ENCODE measurements around the gene PYGB. TPM values are rescaled to one million over a fixed set of nuclear protein-coding genes. Genes with fewer than 3 reads are reported as not detected.
A peak's percentile ranks its signal among the peaks of the same experiment; 100 is the strongest.

The PYGB gene
- total RNA-seq, 2 experiments from 2014 or later = 26.3 to 27.5 TPM

DNA sequence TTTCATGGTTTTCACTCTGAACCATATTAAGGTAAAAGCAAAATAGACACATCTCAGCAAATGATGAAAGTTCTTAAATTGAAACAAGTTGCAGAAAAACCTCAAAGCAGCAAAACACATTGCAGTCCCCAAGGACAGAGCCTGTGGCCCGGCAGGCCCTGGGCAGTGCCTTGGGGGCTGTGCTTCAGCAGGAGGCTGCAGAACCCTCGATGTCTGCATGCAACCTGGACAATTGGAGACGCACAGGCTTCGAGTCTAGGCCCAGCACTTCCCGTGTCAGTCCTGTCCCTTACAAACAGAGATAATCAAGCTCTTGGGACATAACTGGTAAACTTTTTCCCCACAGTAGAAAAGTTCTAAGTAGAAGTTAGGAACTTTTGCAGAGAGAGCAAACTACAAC, 9.2 kb downstream of the PYGB start:
- no peaks in the 10 kb centered on the region for H3K27me3 ChIP-seq (ENCODE audit: control insufficient read depth in 1 of 2, insufficient read depth in 2 of 2, low read length in 2 of 2)
- no peak for DNase-seq
- Mint-ChIP-seq H3K4me1 (ENCODE audit: low read depth) (peaks cover 76% of the 10 kb centered on the region), H3K36me3 (ENCODE audit: low read depth) (peaks cover 32% of the 10 kb centered on the region), H3K4me3 (no peak overlapping the region), H3K27ac (peak overlapping the region; percentile 59), H3K27me3 (no peaks in the 10 kb centered on the region), H3K9me3 (no peaks in the 10 kb centered on the region)
- no peak for ATAC-seq (ENCODE audit: poor library complexity)
- peaks cover 8% of the 10 kb centered on the region for H3K36me3 ChIP-seq (ENCODE audit: insufficient read depth, low read length)
- H3K27ac ChIP-seq (ENCODE audit: low read depth in 1 of 2, low read length in 2 of 2) = no peak overlapping the region
- ChIA-PET CTCF (interaction anchor here (1.2 kb wide), 1 partner anchor 9 kb away, joined by 3 read pairs; no protein-coding TSS in a partner anchor), POLR2A (interaction anchor here (0.6 to 2.3 kb wide), 3 partner anchors 9 to 12 kb away, joined by 3 to 6 read pairs (median 4); partner anchors contain the start of gene PYGB)
- no peak for TF ChIP-seq CTCF (IDR thresholded peaks at IDR 0.05)
- peaks cover 12% of the 10 kb centered on the region for H3K4me1 ChIP-seq (ENCODE audit: insufficient read depth, low read length)
- no peak overlapping the region for H3K4me3 ChIP-seq (ENCODE audit: low read length)
- H3K9me3 ChIP-seq (ENCODE audit: control insufficient read depth in 1 of 2, insufficient read depth in 1 of 2, low read length in 2 of 2) = no peaks in the 10 kb centered on the region
- intact Hi-C loops (cut with DNase I, micrococcal nuclease) = no loop called here

DNA sequence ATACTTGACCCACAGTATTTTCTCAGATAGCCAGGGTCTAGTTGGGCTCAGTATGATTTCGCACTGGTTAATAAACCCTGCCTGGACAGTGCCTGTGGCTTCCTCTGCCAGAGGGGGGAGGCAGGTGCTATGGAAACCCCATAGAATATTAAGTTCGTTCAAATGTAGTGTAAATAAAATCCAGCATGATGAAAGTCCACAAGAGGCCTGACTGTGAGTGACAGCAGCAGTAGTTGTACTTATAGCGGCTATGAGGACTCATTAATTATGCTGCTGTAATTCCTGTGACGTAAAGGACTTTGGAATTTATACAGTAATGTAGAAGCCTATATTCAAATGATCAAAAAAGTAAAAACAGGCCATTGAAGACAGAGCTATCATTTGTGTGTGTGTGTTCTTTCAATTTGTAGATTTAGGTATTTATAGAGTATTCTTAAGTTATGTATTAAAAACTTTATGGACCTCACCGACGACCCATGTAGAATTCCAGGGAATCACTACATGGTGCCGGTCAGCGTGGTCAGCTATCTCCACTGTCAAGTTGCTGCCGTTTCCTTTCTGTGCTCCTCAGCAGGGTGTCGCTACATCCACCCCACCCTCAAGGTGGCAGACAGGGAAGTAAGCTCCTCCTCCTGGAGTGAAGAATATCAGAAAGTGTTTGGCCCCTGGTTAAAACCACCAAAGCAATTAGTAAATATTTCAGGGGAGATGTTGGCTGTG, 10.0 kb downstream of the PYGB start:
- H3K9me3 Mint-ChIP-seq = no peaks in the 10 kb centered on the region
- intact Hi-C loops (cut with DNase I, micrococcal nuclease) = no loop called here
- Histone ChIP-seq H3K36me3 (ENCODE audit: insufficient read depth, low read length) (peaks cover 8% of the 10 kb centered on the region), H3K4me1 (ENCODE audit: insufficient read depth, low read length) (peaks cover 7% of the 10 kb centered on the region), H3K27me3 (ENCODE audit: control insufficient read depth in 1 of 2, insufficient read depth in 2 of 2, low read length in 2 of 2) (no peaks in the 10 kb centered on the region), H3K27ac (ENCODE audit: low read depth in 1 of 2, low read length in 2 of 2) (no peak overlapping the region), H3K9me3 (ENCODE audit: control insufficient read depth in 1 of 2, insufficient read depth in 1 of 2, low read length in 2 of 2) (no peaks in the 10 kb centered on the region), H3K4me3 (ENCODE audit: low read length) (no peak overlapping the region)
- POLR2A ChIA-PET = interaction anchor here (0.6 to 2.3 kb wide), 4 partner anchors 10 to 1908 kb away, joined by 3 to 6 read pairs (median 4); partner anchors contain the start of genes NXT1 and PYGB
- peaks cover 71% of the 10 kb centered on the region for H3K4me1 Mint-ChIP-seq (ENCODE audit: low read depth)
- peak overlapping the region; percentile 90 for H3K27ac Mint-ChIP-seq
- TF ChIP-seq CTCF (IDR thresholded peaks at IDR 0.05) = no peak
- CTCF ChIA-PET = interaction anchor here (1.2 kb wide), 1 partner anchor 8 kb away, joined by 3 read pairs; no protein-coding TSS in a partner anchor
- peaks cover 29% of the 10 kb centered on the region for H3K36me3 Mint-ChIP-seq (ENCODE audit: low read depth)
- no peak for ATAC-seq (ENCODE audit: poor library complexity)
- DNase-seq = no peak
- no peak overlapping the region for H3K4me3 Mint-ChIP-seq
- H3K27me3 Mint-ChIP-seq = no peaks in the 10 kb centered on the region

DNA sequence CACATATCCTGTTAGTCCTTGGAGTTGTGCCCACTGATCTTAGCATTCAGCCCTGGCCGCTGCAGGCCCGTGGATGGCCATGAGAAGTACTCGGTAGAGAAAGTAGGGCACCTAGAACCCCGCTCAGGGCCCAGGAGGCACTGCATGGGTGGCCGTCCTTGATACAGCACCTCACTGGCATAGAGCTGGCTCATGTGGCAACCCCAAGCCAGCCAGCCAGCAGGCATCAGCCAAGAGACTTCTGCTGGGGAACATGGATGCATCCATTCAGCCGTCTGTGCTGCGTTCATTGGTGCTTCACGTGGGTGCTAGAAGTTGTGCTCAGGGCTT, 10.6 kb downstream of the PYGB start:
- Histone ChIP-seq H3K36me3 (ENCODE audit: insufficient read depth, low read length) (peaks cover 8% of the 10 kb centered on the region), H3K9me3 (ENCODE audit: control insufficient read depth in 1 of 2, insufficient read depth in 1 of 2, low read length in 2 of 2) (no peaks in the 10 kb centered on the region), H3K27ac (ENCODE audit: low read depth in 1 of 2, low read length in 2 of 2) (no peak overlapping the region), H3K4me3 (ENCODE audit: low read length) (no peak overlapping the region), H3K27me3 (ENCODE audit: control insufficient read depth in 1 of 2, insufficient read depth in 2 of 2, low read length in 2 of 2) (no peaks in the 10 kb centered on the region), H3K4me1 (ENCODE audit: insufficient read depth, low read length) (peaks cover 6% of the 10 kb centered on the region)
- Mint-ChIP-seq H3K36me3 (ENCODE audit: low read depth) (peaks cover 28% of the 10 kb centered on the region), H3K4me3 (no peak overlapping the region), H3K27ac (peak overlapping the region; percentile 90), H3K4me1 (ENCODE audit: low read depth) (peaks cover 73% of the 10 kb centered on the region), H3K27me3 (no peaks in the 10 kb centered on the region), H3K9me3 (no peaks in the 10 kb centered on the region)
- no peak for TF ChIP-seq CTCF (IDR thresholded peaks at IDR 0.05)
- ChIA-PET POLR2A (interaction anchor here (1.9 to 2.3 kb wide), 2 partner anchors 10 to 12 kb away, joined by 4 to 6 read pairs; partner anchors contain the start of gene PYGB), CTCF (no interaction called here)
- ATAC-seq (ENCODE audit: poor library complexity) (no peak), DNase-seq (no peak)
- intact Hi-C loops (cut with DNase I, micrococcal nuclease) = no loop called here
